K562 (cell line): ENCODE results near the gene NDUFB1. TPM values are rescaled to one million over a fixed set of nuclear protein-coding genes. Genes with fewer than 3 reads are reported as not detected.

Experiments
- ATAC-seq: fragments of 200-7000 bp; cut with Tn5 transposase; 3 replicates; pipeline ENCODE4 v1.9.1; 2020; ENCODE audit warnings: moderate library complexity
- BruUV-seq: library from RNA; stranded (reverse); fragments of 400-500 nt; replicated peaks from 2 replicates; lab custom pipeline; 2021; lab: Mats Ljungman, UMichigan
- CTCF ChIA-PET: fragments of 300-600 bp; formaldehyde crosslinking; extraction: SDS; loops from one replicate; lab custom pipeline; 2021; ENCODE audit warnings: low intra/inter-chr PET ratio; lab: Yijun Ruan, JAX
- POLR2A ChIA-PET: fragments of 300-600, 350-650 bp; sonication (Branson Sonifier 250); formaldehyde crosslinking; extraction: SDS; loops from one replicate; lab custom pipeline; 2021; ENCODE audit warnings: antibody characterized with exemption, inconsistent platforms; lab: Yijun Ruan, JAX
- DNase-seq, 4 experiments: peaks; one replicate each; pipeline versions ENCODE4 v3.0.0 to v3.0.0-alpha.2; 2011 to 2018; ENCODE audit warnings: low spot score in 3 of 4, mixed read lengths in 3 of 4; ENCODE audit errors: extremely low read depth in 1 of 4
- FAIRE-seq: peaks from 2 replicates; lab custom pipeline; 2011; peaks lifted over from hg19 to GRCh38; lab: Jason Lieb, UNC
- H2AFZ ChIP-seq: 2 replicates; pipeline ENCODE4 v1.6.0; 2011; ENCODE audit warnings: low read depth, low read length, control low read depth, inconsistent platforms
- H3K27ac ChIP-seq: fragments of 200-600 bp; 3 replicates; pipeline ENCODE4 v1.8.0; 2011; ENCODE audit warnings: low read depth, mild to moderate bottlenecking, control low read depth, inconsistent platforms, low read length, moderate library complexity, mixed read lengths; ENCODE audit errors: extremely low read depth
- H3K27me3 ChIP-seq, 2 experiments: fragments of 300-600 bp in 1 of 2; 2 replicates in 1 of 2; 3 replicates in 1 of 2; pipeline versions ENCODE4 v1.6.0 to v1.8.0; 2011; ENCODE audit warnings: inconsistent platforms in 2 of 2, low read length in 2 of 2, mild to moderate bottlenecking in 1 of 2, mixed read lengths in 1 of 2, moderate library complexity in 1 of 2; ENCODE audit not compliant: control insufficient read depth in 2 of 2, insufficient read depth in 2 of 2
- H3K36me3 ChIP-seq: fragments of 300-600 bp; 3 replicates; pipeline ENCODE4 v1.8.0; 2011; ENCODE audit warnings: mild to moderate bottlenecking, low read length, inconsistent platforms; ENCODE audit not compliant: control insufficient read depth, insufficient read depth
- H3K4me1 ChIP-seq, 2 experiments: fragments of 200-600 bp in 1 of 2; replicated peaks in 1 of 2; 2 replicates in 1 of 2; 3 replicates in 1 of 2; pipeline versions ENCODE4 v1.5.1 to v1.8.0; 2011; ENCODE audit warnings: inconsistent platforms in 2 of 2, low read length in 2 of 2, mild to moderate bottlenecking in 1 of 2, mixed read lengths in 1 of 2, moderate library complexity in 1 of 2; ENCODE audit not compliant: control insufficient read depth in 2 of 2, insufficient read depth in 2 of 2
- H3K4me2 ChIP-seq: 2 replicates; pipeline ENCODE4 v1.6.1; 2011; ENCODE audit warnings: low read length, control low read depth, inconsistent platforms, mixed read lengths; ENCODE audit not compliant: insufficient read depth
- H3K4me3 ChIP-seq: fragments of 200-600 bp; sonication (generic), shearing (Covaris generic); 2 replicates; pipeline ENCODE4 v1.5.1; 2016; ENCODE audit warnings: control low read depth, inconsistent platforms
- H3K79me2 ChIP-seq: fragments of 200-600 bp; 3 replicates; pipeline ENCODE4 v1.8.0; 2011; ENCODE audit warnings: low read length, inconsistent platforms; ENCODE audit not compliant: control insufficient read depth, insufficient read depth
- H3K9ac ChIP-seq, 2 experiments: 2 replicates each; pipeline versions ENCODE4 v1.6.0 to v1.6.1; 2011; ENCODE audit warnings: low read depth in 2 of 2, low read length in 2 of 2, control low read depth in 1 of 2, inconsistent platforms in 1 of 2, mild to moderate bottlenecking in 1 of 2, mixed read lengths in 1 of 2; ENCODE audit not compliant: insufficient read depth in 1 of 2
- H3K9me1 ChIP-seq: one replicate; pipeline ENCODE4 v1.6.0; 2011; ENCODE audit warnings: inconsistent platforms, mild to moderate bottlenecking, low read length, moderate library complexity; ENCODE audit not compliant: control insufficient read depth, insufficient read depth
- H3K9me3 ChIP-seq: replicated peaks from 2 replicates; pipeline ENCODE4 v1.5.1; 2011; ENCODE audit warnings: low read depth, low read length, inconsistent platforms; ENCODE audit not compliant: control insufficient read depth, insufficient read depth
- H4K20me1 ChIP-seq: replicated peaks from 2 replicates; pipeline ENCODE4 v1.6.1; 2011; ENCODE audit warnings: low read length, inconsistent platforms, mixed read lengths; ENCODE audit not compliant: control insufficient read depth, insufficient read depth
- CTBP1 ChIP-seq: fragments of 450-650 bp; IDR thresholded peaks from 2 replicates; pipeline ENCODE4 v1.6.1; 2016; ENCODE audit warnings: borderline replicate concordance
- ESRRA ChIP-seq: fragments of 450-650 bp; IDR thresholded peaks from 2 replicates; pipeline ENCODE4 v1.6.1; 2014; ENCODE audit warnings: low read depth, mild to moderate bottlenecking, moderate library complexity, borderline replicate concordance
- UBTF ChIP-seq, 2 experiments: IDR thresholded peaks; 2 replicates each; pipeline ENCODE4 v1.6.1; 2012; ENCODE audit warnings: improper control_type of control experiment in 2 of 2, low read depth in 2 of 2, low read length in 2 of 2, borderline replicate concordance in 1 of 2
- YBX1 ChIP-seq: fragments of 450-650 bp; IDR thresholded peaks from 2 replicates; pipeline ENCODE4 v1.7.1; 2016; ENCODE audit warnings: mild to moderate bottlenecking
- ZBTB8A ChIP-seq: fragments of 450-650 bp; IDR thresholded peaks from 2 replicates; pipeline ENCODE4 v1.6.1; 2018; ENCODE audit warnings: mild to moderate bottlenecking, moderate library complexity; ENCODE audit not compliant: partially characterized antibody
- ZNF146 ChIP-seq: IDR thresholded peaks from one replicate; pipeline ENCODE4 v1.6.1; 2018; ENCODE audit warnings: missing compliant biosample characterization; ENCODE audit not compliant: unreplicated experiment
- WGBS: fragments of 100-300 bp; shearing (Covaris generic); methylation state at CpG from one replicate; pipeline ENCODE4 v1.1.6; 2016; ENCODE audit warnings: low coverage, mixed read lengths; ENCODE audit not compliant: insufficient coverage; ENCODE audit errors: missing lambda C conversion rate; 5-methylcytosine and 5-hydroxymethylcytosine counted together
- in situ Hi-C: fragments of 300-500 bp; cut with MboI; formaldehyde crosslinking; loops from 4 replicates; pipeline ENCODE4 v1.15.0; 2018; ENCODE audit warnings: inconsistent platforms, mixed read lengths
- intact Hi-C: fragments of 100-400 bp; cut with micrococcal nuclease; formaldehyde crosslinking; loops from 2 replicates; pipeline ENCODE4 v1.14.2; 2022
- polyA plus RNA-seq, 8 experiments: library from polyadenylated mRNA; depleted of rRNA in 4 of 8; stranded (reverse) in 5 of 8; unstranded in 3 of 8; fragments of >200 nt; fragmentation: Nextera tagmentation in 2 of 8; fragmentation: Illumina TruSeq in 1 of 8; extraction: Ambion mirVana in 2 of 8; extraction: Trizol in 1 of 8; gene quantifications; 2 replicates each; pipeline versions ENCODE4 v1.2.1 to v1.2.3, GENCODE V29; 2011 to 2014; ENCODE audit warnings: inconsistent platforms in 1 of 8, missing spikeins in 1 of 8
- total RNA-seq, 7 experiments: library from RNA; depleted of rRNA in 6 of 7; stranded (reverse); fragments of >200 nt in 6 of 7; fragmentation: Illumina TruSeq in 2 of 7; extraction: Trizol in 2 of 7; gene quantifications; 2 replicates each; pipeline versions ENCODE4 v1.2.1 to v1.2.3, GENCODE V29; 2011 to 2021; ENCODE audit warnings: low replicate concordance in 1 of 7

NDUFB1 gene
- total and polyA plus RNA-seq, 9 of the 15 experiments (the other 6 are each of a cell fraction or from before 2014, with no cell fraction given): 102 to 767 (median 325) TPM

DNA sequence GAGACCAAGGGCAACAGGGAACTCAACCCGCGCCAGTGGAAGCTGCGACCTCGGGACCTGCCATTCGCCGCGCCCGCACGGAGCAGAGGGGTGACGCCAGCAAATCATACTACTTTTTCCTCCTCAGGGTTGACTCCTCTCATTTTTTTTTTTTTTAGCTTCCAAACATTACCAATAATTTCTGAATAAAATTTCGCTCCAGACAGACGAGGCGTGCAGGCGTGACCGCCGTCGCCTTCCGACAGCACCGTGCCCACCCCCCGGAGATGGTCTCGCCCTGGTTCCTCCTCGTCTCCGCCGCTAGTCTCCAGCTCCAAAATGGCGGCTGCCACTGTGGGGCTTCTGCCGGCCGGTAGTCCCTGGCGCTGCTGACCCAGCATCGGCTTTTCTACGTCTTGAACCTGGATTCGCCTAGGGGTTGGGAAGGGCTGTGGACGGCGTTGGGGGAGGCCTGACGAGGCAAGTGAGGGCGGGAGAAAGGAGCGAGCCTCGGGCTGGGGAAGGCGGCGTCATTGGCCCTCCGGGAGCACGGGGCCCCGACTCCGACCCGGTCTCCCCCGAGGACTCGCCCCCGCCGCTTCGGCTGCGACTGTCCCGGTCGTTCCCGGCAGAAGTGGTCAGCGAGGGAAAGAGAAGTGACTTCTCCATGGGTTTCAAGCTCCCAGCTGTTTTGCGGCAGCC lies at the start of gene NDUFB1, which contains the start of gene CPSF2 (continued):
- TF ChIP-seq ZBTB8A: peak; percentile 23
- TF ChIP-seq ESRRA: peak; percentile 59
- no peak for TF ChIP-seq CTBP1
- peak; percentile 48 to 63; a peak in 2 of 4 replicates for TF ChIP-seq UBTF (IDR thresholded peaks at IDR 0.05; ENCODE audit: borderline replicate concordance in 1 of 2, low read depth in 2 of 2, low read length in 2 of 2)

DNA sequence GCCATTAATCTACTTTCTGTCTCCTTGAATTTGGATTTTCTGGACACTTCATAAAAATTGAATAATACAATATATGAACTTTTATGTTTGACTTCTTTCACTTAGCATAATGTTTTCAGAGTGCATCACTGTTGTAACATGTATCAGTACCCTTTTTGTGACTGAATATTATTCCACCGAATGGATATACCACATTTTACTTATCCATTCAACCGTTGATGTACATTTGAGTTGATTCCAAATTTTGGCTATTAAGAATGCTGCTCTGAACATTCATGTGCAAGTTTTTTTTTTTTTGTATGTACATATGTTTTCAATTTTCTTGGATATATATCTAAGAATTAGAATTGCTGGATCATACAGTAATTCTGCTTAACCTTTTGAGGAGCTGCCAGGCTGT lies 43.5 kb upstream of the NDUFB1 start:
- no peak overlapping the region for H2AFZ ChIP-seq
- FAIRE-seq: no peak
- H3K79me2 ChIP-seq: no peaks in the 10 kb centered on the region
- H3K27ac ChIP-seq: no peak overlapping the region
- no peak for DNase-seq
- H3K9me1 ChIP-seq: no peaks in the 10 kb centered on the region
- H3K27me3 ChIP-seq: no peaks in the 10 kb centered on the region
- no peak for TF ChIP-seq YBX1
- TF ChIP-seq ZNF146 (CRISPR knock-in tag): peak; percentile 14
- POLR2A ChIA-PET: no interaction called here
- no peak overlapping the region for H3K9ac ChIP-seq
- in situ Hi-C loops (no loop called here), intact Hi-C loops (no loop called here)
- H3K36me3 ChIP-seq: peaks cover 54% of the 10 kb centered on the region; the same call in 2 of the 3 replicates
- 100% methylated on average over 2 of the region's 2 CpGs for WGBS
- CTCF ChIA-PET: no interaction called here
- no TSS peak for BruUV-seq
- no peak overlapping the region for H3K4me2 ChIP-seq
- no peaks in the 10 kb centered on the region for H3K4me1 ChIP-seq
- no peaks in the 10 kb centered on the region; the same call in 1 of the 2 replicates for H3K9me3 ChIP-seq
- no peak overlapping the region for H3K4me3 ChIP-seq
- no peak for ATAC-seq
- no peaks in the 10 kb centered on the region for H4K20me1 ChIP-seq
